Activated naive CD4-positive, alpha-beta T cell treated with anti-CD3 and anti-CD28 coated beads, Interleukin-2, amount 50 U/mL, for 72 hours (primary cell): Measurements from ENCODE around the gene CAPN2. TPM values are rescaled to one million over a fixed set of nuclear protein-coding genes. Genes with fewer than 3 reads are reported as not detected.
"Not testable (repeated sequence)": the region's sequence is repeated elsewhere in the genome, so short reads cannot be mapped to it uniquely, and the experiment has no call there.

Experiments
- ATAC-seq, 2 donors: fragments of 150-1000 bp; cut with Tn5 transposase; 2 replicates each; pipeline ENCODE4 v1.10.0; 2021; ENCODE audit warnings: mild to moderate bottlenecking in 2 of 2, moderate library complexity in 2 of 2
- DNase-seq, 2 donors: peaks; one replicate each; pipeline ENCODE4 v3.0.0; 2021 to 2022; ENCODE audit warnings: low spot score in 2 of 2
- H3K27ac Mint-ChIP-seq, 2 donors: one replicate each; pipeline ENCODE4 v1.8.0; 2022; ENCODE audit warnings: mild to moderate bottlenecking in 2 of 2, mixed read lengths in 2 of 2
- H3K36me3 Mint-ChIP-seq, 2 donors: one replicate each; pipeline ENCODE4 v1.8.0; 2022; ENCODE audit warnings: mixed read lengths in 2 of 2
- H3K9me3 Mint-ChIP-seq, 2 donors: one replicate each; pipeline ENCODE4 v1.8.0; 2022; ENCODE audit warnings: mixed read lengths in 2 of 2
- total RNA-seq, 2 donors: library from RNA; stranded (reverse); gene quantifications; one replicate each; pipeline ENCODE4 v1.2.3, GENCODE V29; 2022

Gene CAPN2
- total RNA-seq, 2 donors from 2014 or later, result 7.0 to 36.8 TPM

DNA sequence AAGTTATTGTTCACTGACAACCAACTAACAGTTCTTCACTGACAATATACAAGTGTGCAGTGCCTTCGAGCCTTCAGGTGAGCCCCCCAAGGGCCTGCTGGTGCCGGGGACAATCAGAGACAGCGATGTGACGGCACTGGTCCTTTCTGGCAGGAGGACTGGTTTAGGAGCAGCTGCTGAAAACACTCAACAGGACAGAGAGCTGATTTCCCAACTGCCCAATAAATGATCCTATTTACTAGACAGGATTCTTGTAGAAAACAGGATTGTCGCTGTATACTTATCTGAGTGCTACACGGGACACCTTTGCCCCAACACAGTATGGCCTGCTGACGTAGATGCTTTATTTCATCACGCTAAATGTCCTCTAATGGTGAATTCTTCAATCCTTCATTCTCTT lies 68.0 kb downstream of the CAPN2 start:
- ATAC-seq, result no peak
- no peak overlapping the region for H3K27ac Mint-ChIP-seq
- no peak for DNase-seq
- no peaks in the 10 kb centered on the region for H3K9me3 Mint-ChIP-seq
- H3K36me3 Mint-ChIP-seq, result peaks cover 0 to 24% of the 10 kb centered on the region in 2 donors

DNA sequence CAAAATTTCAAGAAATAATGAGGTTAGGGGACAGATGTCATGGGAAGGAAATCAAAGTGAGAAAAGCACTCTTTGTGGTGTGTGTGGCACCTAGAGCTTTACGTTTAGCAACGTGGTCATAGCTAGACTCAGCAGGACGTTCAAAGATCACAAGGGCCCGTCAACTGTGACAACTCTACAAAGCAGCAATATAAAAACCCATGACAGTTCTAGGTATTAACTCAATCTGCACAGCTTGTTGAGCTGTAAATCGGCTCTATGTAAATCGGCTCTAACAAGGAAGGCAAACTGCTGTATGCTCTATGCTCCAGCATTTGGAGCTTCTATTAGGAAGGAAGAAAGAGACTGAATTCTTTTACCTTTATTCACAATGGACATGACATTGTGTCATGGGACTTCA lies 68.6 kb downstream of the CAPN2 start:
- peak overlapping the region in 1 of 2 donors; percentile 56 for H3K27ac Mint-ChIP-seq
- DNase-seq (no peak), ATAC-seq (no peak)
- H3K9me3 Mint-ChIP-seq, result no peaks in the 10 kb centered on the region
- H3K36me3 Mint-ChIP-seq, result peaks cover 0 to 23% of the 10 kb centered on the region in 2 donors

DNA sequence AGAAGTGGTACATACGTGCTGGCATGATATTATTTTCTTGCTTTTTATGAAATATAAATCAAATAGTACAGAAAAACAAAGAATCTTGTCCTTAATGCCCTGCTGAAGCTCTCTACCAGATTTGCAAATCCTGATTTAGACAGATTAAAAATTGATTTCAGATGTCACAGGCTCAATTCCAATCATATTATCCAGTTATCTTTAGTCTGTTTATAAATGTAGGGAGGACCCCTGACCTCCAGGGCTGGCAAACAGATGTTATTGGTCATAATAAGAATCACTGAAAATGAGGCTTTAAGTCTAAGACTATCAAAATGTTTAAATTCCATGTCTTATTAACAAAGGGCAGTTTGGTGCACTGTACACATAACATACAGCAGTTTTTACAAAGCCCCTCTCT lies 71.3 kb downstream of the CAPN2 start:
- DNase-seq, result no peak
- no peak for ATAC-seq
- no peaks in the 10 kb centered on the region for H3K9me3 Mint-ChIP-seq
- peaks cover 0 to 9% of the 10 kb centered on the region in 2 donors for H3K36me3 Mint-ChIP-seq
- H3K27ac Mint-ChIP-seq, result no peak overlapping the region

DNA sequence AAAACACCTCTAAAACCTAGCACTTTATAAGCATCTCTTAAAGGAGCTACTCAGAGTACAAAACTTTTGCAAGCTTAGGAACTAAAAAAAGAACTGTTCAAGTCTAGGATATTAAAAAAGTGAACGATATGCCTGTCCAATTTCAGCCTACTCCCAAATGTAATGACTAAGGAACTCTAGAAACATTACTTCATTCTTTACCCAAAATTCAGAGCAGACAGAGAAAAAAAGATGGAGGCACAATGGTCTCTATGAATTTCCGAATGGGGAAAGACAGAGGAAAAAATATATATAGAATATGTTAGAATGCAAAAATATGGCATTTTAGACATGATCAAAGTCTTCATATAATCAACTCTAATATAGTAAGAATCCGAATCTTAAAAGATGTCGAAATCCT lies 72.2 kb downstream of the CAPN2 start:
- Mint-ChIP-seq H3K36me3 (peaks cover 0 to 8% of the 10 kb centered on the region in 2 donors), H3K27ac (no peak overlapping the region), H3K9me3 (no peaks in the 10 kb centered on the region)
- no peak for DNase-seq
- ATAC-seq, result no peak

DNA sequence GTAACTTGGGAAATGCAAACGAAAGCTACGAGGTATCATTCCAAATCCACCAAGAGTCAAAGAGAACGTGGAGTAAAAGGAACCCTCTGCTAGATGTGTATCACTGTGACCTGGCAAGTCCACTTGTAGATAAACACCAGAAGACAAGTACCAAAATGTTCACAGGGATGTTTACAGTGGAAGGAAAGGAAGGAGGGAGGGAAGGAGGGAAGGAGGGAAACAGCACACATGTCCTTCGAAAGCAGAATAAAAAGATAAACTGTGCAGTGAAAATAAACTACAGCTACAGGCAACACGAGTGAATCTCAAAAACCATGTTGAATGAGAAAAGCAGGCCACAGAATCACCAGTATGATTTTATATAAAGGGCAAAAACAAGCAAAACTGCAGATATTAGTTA lies 73.5 kb downstream of the CAPN2 start:
- Mint-ChIP-seq H3K36me3 (peaks cover 0 to 8% of the 10 kb centered on the region in 2 donors), H3K9me3 (no peaks in the 10 kb centered on the region), H3K27ac (peak overlapping the region in 1 of 2 donors; percentile 40)
- DNase-seq (no peak), ATAC-seq (no peak)

DNA sequence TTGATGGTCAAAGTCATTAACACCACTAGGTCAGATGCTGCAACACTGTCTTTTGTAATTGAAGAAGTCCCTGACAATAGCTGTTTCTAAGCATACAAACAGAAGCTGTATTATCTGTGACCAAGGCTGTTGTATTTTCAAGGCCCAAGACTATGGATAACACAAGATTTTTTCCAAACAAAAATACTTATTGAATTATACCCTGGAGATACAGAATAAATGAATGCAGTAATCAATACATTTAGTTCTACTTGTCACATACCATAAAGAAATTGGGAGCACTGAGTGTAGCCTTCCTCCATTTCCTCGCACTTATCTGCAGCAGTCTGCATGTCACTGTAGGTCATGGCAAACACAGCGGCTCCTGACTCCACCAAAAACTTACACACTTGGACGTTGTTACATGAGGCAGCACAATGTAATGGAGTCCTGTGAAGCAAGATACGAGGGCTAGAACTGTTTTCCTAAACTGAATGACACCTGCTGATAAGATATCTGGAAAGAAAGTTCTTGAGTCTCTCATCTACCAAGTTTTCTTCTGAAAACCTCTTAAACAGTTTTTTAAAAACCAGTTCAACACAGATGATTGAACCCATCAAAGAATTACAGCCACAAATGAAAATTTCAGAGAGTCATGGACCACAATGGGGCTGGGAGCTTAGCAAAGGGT lies 76.5 kb downstream of the CAPN2 start:
- peaks cover 0 to 8% of the 10 kb centered on the region in 2 donors for H3K36me3 Mint-ChIP-seq
- H3K9me3 Mint-ChIP-seq, result no peaks in the 10 kb centered on the region
- ATAC-seq (no peak), DNase-seq (no peak)
- peak overlapping the region; percentile 6 to 12 for H3K27ac Mint-ChIP-seq

DNA sequence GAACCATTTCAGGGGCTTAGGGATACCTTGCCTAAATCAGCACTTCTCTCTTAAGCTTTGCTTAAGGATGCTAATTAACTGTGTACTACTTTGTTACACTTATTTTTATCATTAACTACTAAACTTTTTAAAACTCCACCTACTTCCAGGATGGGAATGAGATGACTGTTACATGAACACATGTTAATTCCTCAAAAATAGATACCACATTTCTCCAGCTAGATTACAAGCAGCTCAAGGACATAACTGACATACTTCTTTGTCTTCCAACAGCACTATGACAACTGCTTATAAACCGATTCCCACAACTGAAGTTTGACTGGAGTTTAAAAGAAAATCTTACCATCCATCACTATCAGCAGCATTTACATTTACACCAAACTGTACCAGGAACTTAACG lies 79.7 kb downstream of the CAPN2 start:
- no peaks in the 10 kb centered on the region for H3K9me3 Mint-ChIP-seq
- peak overlapping the region; percentile 15 to 37 for H3K27ac Mint-ChIP-seq
- DNase-seq (no peak), ATAC-seq (no peak)
- peaks cover 0 to 14% of the 10 kb centered on the region in 2 donors for H3K36me3 Mint-ChIP-seq

DNA sequence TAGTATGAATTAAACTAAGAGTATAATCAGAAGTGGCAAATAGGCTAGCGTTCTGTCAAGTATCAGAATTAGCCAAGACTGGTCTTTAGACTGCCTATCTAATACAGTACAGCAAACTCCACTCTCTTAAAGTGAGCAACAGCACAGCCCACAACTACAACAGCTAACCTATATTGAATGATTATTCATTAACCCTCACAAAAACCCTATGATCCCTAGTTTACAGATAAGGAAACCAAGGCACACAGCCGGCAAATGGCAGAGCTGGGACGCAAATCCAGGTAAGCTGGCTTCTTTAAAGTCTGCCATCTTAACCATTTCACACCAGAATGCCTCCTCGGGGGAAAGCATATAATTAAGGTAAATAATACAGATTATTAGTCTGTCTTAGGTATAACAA lies 81.4 kb downstream of the CAPN2 start:
- DNase-seq, result no peak
- H3K9me3 Mint-ChIP-seq, result no peaks in the 10 kb centered on the region
- no peak for ATAC-seq

DNA sequence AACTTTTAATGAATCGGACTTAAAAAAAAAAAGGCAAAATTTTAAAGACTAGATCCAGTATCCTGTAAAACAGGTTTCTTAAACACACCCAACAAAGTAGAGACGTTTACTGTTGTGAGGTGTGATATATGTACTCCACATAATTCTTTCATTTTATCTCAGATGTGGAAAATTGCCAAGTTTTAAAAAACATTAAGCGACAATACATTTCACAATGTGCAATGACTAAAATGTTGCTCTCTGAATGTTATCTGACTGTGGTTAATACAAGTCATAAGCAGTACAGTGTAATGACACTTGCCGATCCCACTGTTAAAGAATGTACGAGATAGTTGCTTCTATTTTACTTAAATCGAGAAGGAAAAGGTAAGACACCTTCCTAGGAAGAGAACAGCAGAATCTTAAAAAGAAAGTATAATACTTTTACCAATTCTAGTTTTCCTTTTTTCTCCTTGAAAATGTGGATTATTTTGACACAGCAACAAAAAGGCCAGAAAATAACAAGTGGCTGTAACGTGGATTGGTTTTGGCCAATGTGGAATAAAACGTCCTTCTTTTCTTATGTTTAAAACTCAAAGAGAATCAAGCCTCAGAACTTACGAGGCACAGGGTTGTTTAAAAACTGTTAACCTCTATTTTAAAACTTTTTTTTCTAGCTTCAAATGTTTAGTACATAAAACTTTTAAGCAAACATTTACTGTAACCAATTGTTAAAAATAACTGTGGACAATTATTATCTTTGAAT lies 82.0 kb downstream of the CAPN2 start:
- Mint-ChIP-seq H3K27ac (no peak overlapping the region), H3K36me3 (peaks cover 0 to 12% of the 10 kb centered on the region in 2 donors), H3K9me3 (no peaks in the 10 kb centered on the region)
- DNase-seq (no peak), ATAC-seq (no peak)

More for the DNA sequence above, 81.4 kb downstream of the CAPN2 start:
- H3K36me3 Mint-ChIP-seq, result peaks cover 0 to 17% of the 10 kb centered on the region in 2 donors
- H3K27ac Mint-ChIP-seq, result no peak overlapping the region

DNA sequence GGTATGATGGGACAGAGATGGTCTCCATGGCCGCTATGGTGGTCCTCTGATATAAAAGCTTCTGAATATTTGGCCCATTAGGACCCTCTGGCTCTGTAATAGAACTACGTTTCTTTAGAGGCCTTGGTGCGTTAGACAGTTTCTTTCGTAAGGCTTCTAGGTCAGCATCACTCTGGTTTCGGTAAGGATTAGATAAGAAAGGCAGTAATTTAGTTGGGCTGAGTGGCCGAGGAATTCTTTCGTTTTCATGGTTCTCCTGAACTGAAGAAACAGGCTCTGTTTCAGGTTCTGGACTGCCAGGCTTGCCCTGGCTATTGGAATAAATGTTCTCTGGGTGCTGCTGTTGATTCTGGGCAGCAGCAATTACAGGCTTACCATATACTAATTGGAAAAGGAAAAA lies 83.9 kb downstream of the CAPN2 start:
- Mint-ChIP-seq H3K9me3 (no peaks in the 10 kb centered on the region), H3K36me3 (peaks cover 7 to 23% of the 10 kb centered on the region in 2 donors), H3K27ac (peak overlapping the region in 1 of 2 donors; percentile 41)
- DNase-seq (no peak), ATAC-seq (no peak)

DNA sequence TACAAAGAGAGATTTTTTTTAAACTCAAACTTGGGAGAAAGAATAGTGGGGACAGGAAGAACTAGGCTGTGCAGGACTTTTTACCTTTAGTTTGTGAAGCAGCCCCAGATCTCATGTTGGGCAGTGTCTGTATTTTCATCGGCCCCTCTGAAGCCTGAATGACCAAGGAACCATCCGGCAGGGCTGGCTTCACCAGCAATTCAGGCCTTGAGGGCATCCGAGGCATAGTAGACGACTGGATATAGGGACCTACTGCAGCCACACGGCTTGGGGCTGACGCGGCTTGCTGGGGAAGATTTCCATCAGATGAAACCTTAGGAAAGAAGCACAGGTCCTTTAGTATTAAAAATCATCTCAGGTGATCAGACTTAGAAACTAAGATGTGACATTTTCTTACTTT lies 89.7 kb downstream of the CAPN2 start:
- H3K27ac Mint-ChIP-seq, result peak overlapping the region in 1 of 2 donors; percentile 58
- no peaks in the 10 kb centered on the region for H3K9me3 Mint-ChIP-seq
- H3K36me3 Mint-ChIP-seq, result peaks cover 12 to 33% of the 10 kb centered on the region in 2 donors
- ATAC-seq, result no peak
- DNase-seq, result no peak

DNA sequence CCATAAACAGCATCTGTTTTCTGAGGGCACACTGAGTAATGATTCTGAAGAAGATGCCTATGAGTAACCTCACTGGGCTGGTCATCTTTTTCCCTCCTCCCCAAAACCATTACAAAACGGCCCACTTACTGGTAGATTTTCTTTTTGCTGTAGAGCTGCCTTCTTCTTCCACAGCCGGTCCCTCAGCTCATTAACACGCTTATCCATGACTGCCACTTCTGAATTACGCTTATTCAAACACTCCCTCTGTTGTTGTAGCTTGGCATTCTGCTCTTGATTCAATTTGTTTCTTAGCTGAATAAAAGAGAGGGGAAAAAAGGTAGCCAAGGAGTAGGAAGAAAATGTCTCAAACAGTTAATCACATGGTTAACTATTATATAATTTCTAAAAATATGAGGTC lies 90.3 kb downstream of the CAPN2 start:
- H3K27ac Mint-ChIP-seq, result peak overlapping the region in 1 of 2 donors; percentile 33
- DNase-seq (no peak), ATAC-seq (no peak)
- H3K36me3 Mint-ChIP-seq, result peaks cover 12 to 39% of the 10 kb centered on the region in 2 donors
- no peaks in the 10 kb centered on the region for H3K9me3 Mint-ChIP-seq

DNA sequence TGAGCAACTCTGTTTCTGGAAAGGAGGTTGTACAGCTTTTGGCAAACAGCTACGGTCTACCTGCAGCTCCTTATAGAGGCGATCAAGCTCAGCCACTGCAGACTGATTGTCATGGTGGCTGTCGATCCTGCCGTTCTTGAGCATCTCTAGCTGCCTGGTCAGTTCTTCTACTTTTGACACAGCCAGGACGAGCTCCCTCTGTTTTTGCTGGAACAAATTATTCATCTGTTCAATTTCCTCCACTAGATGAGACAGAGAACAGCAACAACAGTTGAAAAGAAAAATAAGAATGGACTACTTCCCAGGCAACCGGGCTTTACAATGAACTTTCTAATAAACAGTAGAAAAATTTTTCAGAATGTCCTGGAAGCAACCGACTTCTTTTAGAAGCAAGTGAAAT lies 90.9 kb downstream of the CAPN2 start:
- ATAC-seq (no peak), DNase-seq (no peak)
- peaks cover 12 to 39% of the 10 kb centered on the region in 2 donors for H3K36me3 Mint-ChIP-seq
- no peaks in the 10 kb centered on the region for H3K9me3 Mint-ChIP-seq
- no peak overlapping the region for H3K27ac Mint-ChIP-seq

DNA sequence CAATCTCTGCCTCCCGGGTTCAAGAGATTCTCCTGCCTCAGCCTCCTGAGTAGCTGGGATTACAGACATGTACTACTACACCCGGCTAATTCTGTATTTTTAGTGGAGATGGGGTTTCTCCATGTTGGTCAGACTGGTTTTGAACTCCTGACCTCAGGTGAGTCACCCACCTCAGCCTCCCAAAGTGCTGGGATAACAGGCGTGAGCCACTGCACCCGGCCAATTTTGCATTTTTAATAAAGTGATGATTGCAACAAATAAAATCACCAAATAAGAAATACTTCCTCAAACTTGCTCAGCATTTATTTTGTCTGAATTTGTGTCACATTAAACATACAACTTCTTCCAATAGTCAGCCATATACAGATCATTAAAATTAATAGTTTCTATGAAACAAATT lies 97.6 kb downstream of the CAPN2 start:
- H3K9me3 Mint-ChIP-seq, DNase-seq, ATAC-seq, H3K27ac Mint-ChIP-seq: not testable (repeated sequence)
- peaks cover 16 to 42% of the 10 kb centered on the region in 2 donors for H3K36me3 Mint-ChIP-seq

DNA sequence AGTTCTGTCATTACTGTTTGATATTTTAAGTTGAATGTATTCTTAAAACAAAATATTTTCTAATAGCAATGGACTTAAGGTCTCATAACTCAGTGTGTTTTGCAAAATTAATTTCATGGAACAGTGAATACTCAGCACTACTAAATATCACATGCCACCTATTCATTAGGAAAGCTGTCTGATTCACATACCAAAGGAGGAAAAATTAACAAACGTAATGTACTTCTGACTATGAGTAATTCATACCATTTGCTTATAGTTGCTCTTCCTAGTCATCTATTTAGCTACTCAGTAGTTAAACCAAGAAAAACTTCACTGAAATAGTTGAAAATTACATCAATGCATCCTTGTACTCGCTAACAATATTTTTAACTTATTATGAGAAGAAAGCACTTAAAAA lies 98.2 kb downstream of the CAPN2 start:
- Mint-ChIP-seq H3K27ac (no peak overlapping the region), H3K9me3 (no peaks in the 10 kb centered on the region), H3K36me3 (peaks cover 16 to 42% of the 10 kb centered on the region in 2 donors)
- ATAC-seq, result peak in 1 of 2 donors; percentile 51
- DNase-seq, result no peak

DNA sequence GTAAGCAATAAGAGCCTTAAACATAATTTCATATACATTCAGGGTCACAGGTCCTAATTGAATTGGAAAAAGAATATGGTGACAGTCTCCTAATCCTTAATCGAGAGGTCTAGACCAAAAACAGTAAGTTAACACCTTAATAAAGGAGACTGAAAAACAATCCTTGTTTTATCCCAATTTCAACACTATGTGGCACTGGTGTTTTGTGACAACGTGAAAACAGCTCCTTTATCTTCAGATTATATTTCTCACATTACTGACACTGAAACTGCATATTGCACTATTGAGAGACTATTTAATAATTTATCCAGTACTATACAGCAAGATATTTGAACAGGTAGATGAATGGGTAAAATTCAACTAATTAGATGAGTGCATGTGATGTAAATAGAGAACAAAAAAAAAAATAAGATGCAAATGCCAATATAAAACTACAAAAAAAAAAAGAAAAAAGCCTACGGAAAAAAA lies 99.3 kb downstream of the CAPN2 start:
- H3K36me3 Mint-ChIP-seq, result peaks cover 12 to 34% of the 10 kb centered on the region in 2 donors
- H3K9me3 Mint-ChIP-seq, result no peaks in the 10 kb centered on the region
- ATAC-seq (peak in 1 of 2 donors; percentile 26), DNase-seq (no peak)
- no peak overlapping the region for H3K27ac Mint-ChIP-seq

DNA sequence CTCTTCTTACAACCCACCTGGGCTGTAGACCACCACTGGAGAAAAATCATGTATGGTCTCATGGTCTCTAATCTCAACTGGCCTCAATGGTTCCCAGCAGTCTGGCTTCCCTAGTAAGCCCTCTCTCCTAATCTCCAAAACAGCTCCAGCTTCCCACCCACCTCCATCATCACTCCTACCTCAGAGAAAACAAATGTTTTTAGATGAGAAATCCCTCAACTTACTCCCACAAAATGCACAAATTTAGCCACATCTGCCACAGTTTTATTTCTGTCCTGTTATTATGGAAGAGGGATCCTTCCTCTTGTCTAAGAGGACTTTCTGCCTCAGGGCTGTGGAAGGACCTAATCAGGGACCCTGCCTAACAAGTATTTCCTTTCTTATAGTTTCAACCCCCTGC lies 101.3 kb downstream of the CAPN2 start:
- Mint-ChIP-seq H3K36me3 (peaks cover 12 to 20% of the 10 kb centered on the region in 2 donors), H3K27ac (peak overlapping the region; percentile 15 to 50), H3K9me3 (no peaks in the 10 kb centered on the region)
- ATAC-seq (no peak), DNase-seq (no peak)
